ENCODE measurements around the gene LSM14A.

- TF ChIP-seq YY1 (IDR thresholded peaks at IDR 0.05; ENCODE audit: borderline replicate concordance in 1 of 3, control insufficient read depth in 1 of 3, extremely low read depth in 1 of 3, insufficient read depth in 3 of 3, insufficient read length in 1 of 3, insufficient replicate concordance in 2 of 3, low read depth in 1 of 3, low read length in 2 of 3) (no peak), ATF6 (CRISPR knock-in tag; IDR thresholded peaks at IDR 0.05) (no peak), IRF2 (CRISPR knock-in tag; IDR thresholded peaks at IDR 0.05) (no peak), FOXK2 (conservative IDR thresholded peaks at IDR 0.05 in 1 of 2, IDR thresholded peaks at IDR 0.05 in 1 of 2; ENCODE audit: low read depth in 2 of 2) (no peak), SIN3A (IDR thresholded peaks at IDR 0.05; ENCODE audit: borderline replicate concordance in 2 of 2, control insufficient read depth in 1 of 2, low read depth in 2 of 2, low read length in 2 of 2) (no peak), SMARCE1 (IDR thresholded peaks at IDR 0.05) (no peak), FOS (IDR thresholded peaks at IDR 0.05; ENCODE audit: extremely low read depth, insufficient read length) (no peak), TAF15 (IDR thresholded peaks at IDR 0.05; ENCODE audit: low read depth, low read length) (no peak), USF2 (CRISPR knock-in tag; IDR thresholded peaks at IDR 0.05) (no peak), SP2 (IDR thresholded peaks at IDR 0.05; ENCODE audit: extremely low read depth, low read depth, low read length, poor library complexity, severe bottlenecking) (no peak), KDM1A (IDR thresholded peaks at IDR 0.05) (no peak), ZNF76 (CRISPR knock-in tag; IDR thresholded peaks at IDR 0.05; ENCODE audit: borderline replicate concordance) (no peak)
Observed at GRCh38 chr19:34186205-34186604, 13.9 kb downstream of the LSM14A start.

Measured in K562 (cell line).